Loucy (cell line): ENCODE measurements around the gene BTF3L4.

Experiments used
- CTCF ChIP-seq: fragments of 200-600 bp; sonication (generic); conservative IDR thresholded peaks from 2 replicates; pipeline ENCODE4 v1.5.1; 2014; ENCODE audit warnings: mild to moderate bottlenecking, antibody characterized with exemption, low read length
- EZH2phosphoT487 ChIP-seq: fragments of 200-600 bp; IDR thresholded peaks from 2 replicates; pipeline ENCODE4 v1.6.1; 2018; ENCODE audit warnings: antibody characterized with exemption, mild to moderate bottlenecking, moderate library complexity, borderline replicate concordance

GRCh38 chr1:52045236-52045635 is 10.9 kb upstream of the BTF3L4 start:
- no peak for TF ChIP-seq CTCF
- TF ChIP-seq EZH2phosphoT487, result no peak
